Iris pigment epithelial cell (primary cell): ENCODE measurements around the gene NT5M.

Source experiments
- DNase-seq: peaks from one replicate; pipeline ENCODE4 v3.0.0-alpha.2; 2011; ENCODE audit warnings: low read depth

Gene NT5M

DNA sequence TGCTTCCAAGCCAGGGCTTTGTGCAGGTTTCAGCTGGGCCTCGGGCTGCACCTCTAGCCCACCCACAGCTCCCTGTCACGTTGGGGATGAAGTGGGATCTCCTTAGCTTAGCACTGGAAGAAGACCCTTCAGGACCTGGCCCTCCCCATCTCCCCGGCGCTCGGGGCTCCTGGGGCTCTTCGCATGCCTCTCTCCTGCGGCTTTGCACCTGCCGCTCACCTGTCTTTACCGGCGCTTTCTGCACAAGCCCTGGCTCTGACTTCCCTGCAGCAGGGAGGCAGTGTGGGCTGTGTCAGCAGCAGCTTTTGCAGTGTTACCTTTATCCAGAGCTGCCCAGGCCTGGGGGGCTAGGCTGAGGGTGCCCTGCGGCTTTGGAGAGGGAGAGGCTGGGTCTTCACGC is 52.3 kb downstream of the NT5M start:
- DNase-seq = no peak

DNA sequence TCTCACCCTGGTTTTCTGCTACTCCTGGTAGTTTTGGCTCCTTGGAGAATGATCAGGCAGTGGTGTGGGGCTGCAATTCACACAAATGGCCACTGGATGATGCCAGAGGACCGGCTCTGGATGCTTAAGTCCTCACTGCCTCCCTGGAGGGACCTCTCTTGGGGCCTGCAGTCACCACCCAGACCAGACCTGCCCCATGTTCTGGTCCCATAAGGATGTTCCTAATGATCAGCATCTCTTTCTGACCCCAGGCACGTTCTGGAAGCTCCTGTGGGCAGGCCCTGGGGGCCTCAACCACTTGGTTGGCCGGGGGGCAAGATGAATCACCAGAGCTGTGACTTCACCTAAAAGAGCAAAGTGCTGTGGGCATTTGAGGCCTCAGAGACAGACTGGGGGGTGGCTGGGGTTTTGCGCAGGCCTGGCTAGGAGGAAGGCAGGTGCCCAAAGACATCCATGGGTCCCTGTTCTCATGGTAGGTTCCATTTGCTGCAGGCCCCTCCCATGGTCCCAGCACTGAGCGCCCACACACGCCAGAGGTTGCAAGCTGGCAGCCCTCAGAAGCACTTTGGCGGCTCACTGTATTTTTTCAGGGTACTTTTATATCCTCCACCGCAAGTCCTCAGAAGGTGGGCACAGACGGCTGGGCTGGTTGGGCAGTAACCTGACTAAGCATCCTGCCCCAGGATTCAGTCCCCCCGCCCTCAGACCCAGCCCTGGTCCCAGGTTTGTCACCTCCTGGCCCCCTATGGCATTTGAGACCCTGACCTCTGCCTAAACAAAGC is 53.2 kb downstream of the NT5M start:
- DNase-seq = peak; percentile 82

DNA sequence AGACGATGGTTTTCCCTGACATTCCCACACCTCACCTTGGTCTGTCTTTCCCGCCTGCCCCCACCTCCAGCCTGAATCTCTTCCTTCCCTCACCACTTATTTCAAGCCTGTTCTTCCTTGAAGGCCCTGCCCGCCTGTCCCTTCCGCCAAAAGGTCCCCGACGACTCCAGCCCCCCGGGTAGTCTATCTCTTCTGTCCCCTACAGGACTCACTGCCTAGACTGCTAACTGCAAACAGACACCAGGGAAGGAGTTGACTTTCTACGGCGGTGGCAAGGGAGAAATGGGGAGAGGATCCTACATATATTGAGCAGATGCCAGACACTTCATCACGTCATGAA is 53.7 kb downstream of the NT5M start:
- DNase-seq = no peak

DNA sequence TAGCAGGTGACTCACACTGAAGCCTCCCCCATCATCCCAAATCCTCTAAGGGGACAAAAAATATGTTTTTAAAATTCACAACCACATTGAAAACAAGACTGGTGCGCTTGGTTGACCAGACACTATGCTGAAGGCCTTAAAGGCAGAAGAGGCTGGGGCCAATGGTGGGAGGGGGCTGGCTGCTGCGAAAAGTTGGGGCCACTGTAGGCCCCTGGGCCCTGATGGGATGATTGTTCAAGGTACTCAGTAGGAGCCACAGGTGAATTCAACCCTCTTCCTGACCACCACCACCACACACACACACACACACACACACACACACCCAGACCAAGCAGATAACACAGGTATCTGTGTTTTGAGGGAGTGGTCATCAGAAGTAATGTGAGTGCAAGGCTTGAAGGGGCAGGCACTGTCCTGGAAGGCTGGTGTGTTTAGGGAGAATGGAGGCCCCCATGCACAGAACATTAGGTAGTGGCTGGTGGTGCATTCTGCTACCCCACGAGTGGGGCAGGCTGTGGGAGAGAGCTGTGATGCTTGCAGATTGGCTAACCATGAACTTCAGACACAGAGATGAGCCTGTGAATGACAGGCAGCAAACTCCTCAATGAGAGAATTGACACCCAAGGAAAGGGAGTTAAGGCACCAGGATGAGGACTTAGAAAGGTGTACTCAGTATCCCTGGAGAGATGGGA is 55.0 kb downstream of the NT5M start:
- DNase-seq = no peak

DNA sequence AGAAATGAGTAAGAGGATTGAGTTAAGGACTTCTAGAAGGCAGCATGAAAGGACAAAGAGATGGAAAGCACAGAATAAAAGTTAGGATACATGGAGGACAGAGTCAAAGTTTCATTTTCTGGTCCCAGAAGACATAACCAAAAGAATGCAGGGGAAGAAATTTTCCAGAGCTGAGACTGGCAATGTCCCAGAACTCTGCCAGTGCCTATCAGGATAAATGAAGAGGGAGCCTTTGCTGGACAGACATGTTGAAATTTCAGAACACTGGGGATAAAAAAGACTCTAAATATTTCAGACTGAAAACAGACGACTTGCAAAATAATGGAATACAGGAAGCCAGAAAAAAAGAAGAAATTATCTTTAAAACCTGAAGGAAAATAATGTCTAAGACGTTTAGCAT is 55.7 kb downstream of the NT5M start:
- no peak for DNase-seq

DNA sequence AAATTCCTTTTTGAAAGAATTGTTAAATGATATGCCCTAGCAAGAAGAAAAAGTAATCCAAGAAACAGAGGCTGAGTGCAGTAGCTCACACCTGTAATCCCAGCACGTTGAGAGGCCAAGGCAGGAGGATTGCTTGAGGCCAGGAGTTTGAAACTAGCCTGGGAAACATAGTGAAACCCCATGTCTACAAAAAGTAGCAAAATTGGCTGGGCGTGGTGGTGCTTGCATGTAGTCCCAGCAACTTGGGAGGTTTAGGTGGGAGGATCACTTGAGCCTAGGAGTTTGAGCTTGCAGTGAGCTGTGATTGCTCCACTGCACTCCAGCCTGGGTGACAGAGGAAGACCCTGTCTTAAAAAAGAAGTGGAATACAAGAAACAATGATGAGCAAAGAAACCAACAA is 56.1 kb downstream of the NT5M start:
- DNase-seq = no peak

DNA sequence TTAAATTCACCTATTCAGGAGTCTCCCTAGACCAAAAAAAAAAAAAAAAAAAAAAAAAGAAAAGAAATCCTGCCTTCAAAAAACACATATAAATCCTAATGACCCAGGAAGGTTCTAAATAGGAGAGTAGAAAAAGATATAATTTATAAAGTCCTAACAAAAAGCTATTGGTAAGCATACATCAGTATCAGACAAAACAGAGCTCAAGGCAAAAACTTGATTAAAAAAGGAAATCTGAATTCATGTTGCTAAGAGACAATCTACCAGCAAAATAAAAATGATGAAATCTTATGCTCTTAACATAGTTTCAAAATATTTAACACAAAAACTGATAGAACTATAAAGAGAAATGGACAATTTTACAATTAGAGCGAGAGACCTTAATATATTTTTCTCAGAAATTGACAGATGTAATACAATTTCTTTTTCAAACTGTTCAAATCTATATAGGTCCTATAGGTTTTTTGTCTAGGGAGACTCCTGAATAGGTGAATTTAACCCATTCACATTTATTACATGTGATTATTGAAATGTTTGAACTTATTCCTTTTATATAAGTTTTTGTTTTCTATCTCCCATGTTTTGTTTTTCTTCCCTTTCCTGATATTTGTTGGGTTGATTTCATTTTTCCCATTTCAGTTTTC is 57.0 kb downstream of the NT5M start:
- no peak for DNase-seq

DNA sequence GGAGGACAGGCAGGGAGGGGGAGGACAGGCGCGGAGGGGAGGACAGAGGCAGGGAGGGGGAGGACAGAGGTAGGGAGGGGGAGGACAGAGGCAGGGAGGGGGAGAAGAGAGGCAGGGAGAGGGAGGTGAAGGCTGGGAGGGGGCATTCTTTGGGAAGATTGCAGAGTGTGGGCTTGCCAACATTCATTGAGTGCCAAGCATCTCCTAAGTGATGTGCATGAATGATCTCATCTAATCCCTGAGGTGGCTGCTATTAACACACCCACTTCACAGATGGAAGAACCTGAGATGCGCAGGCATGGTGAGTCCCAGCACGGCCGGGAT is 58.3 kb downstream of the NT5M start:
- DNase-seq = no peak

DNA sequence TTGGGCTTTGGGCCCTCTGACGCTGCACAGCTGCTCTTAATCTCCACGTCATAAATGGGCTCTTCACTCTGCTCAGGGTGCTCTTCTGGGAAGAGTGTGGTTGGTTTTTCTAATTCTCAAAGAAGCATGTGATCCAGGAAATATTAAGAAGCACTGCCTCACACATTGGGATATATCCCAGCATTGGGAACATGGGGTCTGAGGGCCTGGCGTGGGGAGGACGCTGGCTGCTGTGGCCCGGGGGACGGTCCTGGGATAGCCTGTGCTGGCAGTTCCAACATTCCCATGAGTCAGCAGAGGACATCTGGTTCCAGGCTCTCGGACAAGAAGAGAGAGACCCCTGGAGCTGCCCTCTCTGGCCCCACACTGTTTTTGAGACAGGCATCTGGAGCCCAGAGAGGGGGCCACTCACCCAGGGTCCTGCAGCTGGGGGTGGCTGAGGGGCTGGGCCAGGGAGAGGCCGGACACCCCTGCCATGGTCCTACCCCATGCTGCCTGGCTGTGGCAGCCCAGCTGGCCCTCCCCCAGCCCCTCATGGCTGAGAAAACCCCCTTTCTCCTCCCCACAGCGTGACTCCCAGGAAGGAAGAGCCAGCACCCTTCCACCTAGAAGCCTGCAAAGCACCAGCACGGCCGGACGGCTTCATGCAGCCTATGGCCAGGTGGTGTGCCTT is 58.8 kb downstream of the NT5M start:
- DNase-seq = no peak

DNA sequence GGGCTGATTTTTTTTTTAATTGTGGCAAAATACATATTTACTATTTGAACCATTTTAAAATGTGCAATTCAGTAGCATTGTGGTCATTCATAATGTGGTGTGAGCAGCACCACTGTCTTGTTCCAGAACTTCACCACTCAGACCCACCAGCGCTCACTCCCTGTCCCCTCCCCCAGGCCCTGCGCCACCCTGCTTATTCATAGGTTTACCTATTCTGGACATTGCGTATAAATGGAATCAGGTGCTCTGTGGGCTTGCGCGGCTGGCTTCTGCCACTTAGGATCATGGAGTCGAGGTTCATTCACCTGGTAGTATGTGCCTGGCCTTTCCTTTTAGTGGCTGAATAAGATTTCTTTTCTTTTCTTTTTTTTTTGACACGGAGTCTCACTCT is 59.4 kb downstream of the NT5M start:
- no peak for DNase-seq

DNA sequence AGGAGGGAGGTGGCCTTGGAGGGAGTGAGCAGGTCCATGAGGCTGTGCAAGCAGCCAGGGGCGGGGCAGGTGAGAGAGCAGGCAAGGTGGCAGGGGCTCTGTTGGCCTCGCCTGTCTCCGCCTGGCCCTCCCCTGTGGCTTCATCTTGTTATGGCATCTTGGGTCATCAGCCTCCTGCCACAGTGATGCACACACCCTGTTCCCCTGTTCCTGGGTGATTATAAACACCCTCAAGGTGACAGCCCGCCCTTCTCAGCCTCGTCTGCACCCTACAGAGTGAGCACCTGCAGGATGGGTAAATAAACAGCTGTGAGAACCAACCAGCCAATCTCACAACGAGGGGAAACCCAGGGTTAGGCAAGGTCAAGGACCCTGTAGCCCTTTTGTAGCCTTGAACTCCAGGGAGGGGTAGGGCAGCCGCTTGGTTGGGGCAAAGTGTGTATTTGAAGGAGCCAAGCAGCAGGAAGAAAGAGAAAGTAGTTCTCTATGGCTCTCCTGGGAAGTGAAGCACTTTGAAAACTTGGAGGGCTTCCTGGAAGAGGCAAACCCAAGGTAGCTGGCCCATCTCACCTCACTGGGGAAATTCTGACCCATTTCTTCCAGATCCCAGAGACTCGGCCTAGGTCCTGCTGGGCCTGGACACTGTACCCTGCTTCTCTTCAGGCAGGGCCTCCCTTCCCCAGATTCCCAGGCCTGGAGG is 60.6 kb downstream of the NT5M start:
- no peak for DNase-seq

DNA sequence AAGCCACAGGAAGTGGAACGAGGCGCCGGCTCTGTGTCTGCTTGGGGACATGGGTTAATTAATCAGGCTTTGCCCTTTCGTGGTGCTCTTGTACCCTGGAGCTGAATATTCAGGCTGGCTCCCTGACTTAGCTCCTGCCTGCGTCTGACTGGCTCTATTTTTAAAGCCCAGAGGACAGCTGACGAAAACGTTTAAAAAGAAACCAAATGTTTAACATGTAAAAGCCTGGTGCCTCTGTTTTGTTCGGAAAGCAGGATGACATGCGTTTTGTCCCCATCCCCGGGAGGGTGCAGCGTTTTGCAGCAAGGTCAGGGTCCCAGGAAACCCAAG is 61.1 kb downstream of the NT5M start:
- DNase-seq = no peak

DNA sequence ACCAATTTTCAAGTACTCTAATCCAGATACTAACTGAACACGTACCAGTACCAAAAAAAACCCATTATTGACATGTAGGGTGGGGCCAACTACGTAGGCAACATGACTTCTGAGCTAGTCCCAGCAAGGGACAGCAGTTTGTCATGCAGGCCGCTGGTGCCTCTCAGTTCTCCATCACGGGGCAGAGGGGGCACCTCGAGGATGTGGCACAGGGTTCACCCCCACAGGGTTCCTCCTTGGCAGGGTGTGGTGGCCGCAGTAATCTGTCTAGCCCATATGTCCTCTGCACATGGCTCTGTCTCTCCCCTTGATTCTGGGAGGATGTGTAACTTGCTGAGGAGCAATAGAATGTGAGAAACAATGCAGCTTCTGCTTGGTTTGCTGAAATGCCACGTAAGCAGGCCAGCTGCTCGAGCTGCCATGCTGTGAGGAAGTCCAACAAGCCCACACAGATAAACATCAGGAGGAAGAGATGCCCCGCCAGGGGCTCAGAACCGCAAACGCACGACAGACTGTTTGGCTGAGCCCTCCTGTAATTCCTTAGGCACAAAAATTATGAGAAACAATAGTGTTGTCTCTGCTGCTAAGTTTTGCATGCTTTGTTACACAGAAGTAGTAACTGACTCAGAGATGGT is 62.4 kb downstream of the NT5M start:
- no peak for DNase-seq

DNA sequence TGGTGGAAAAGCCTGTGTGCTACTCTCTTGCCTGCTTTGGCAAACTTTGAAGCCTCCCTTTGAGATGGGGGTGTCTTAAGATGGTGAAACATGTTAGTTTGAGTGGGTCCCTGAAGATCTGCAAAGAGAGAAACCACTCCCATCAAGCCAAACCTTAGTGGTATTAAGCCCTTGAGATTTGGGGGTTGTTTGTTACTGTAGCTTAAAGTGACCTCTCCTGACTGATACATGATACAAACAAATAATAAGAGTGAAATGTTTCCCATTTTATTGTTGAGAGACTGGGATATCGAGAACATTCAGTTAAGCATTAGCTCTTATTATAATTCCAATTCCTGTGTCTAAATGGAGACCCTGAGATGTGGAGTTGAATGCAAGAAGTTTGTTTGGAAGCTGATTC is 63.1 kb downstream of the NT5M start:
- DNase-seq = no peak

DNA sequence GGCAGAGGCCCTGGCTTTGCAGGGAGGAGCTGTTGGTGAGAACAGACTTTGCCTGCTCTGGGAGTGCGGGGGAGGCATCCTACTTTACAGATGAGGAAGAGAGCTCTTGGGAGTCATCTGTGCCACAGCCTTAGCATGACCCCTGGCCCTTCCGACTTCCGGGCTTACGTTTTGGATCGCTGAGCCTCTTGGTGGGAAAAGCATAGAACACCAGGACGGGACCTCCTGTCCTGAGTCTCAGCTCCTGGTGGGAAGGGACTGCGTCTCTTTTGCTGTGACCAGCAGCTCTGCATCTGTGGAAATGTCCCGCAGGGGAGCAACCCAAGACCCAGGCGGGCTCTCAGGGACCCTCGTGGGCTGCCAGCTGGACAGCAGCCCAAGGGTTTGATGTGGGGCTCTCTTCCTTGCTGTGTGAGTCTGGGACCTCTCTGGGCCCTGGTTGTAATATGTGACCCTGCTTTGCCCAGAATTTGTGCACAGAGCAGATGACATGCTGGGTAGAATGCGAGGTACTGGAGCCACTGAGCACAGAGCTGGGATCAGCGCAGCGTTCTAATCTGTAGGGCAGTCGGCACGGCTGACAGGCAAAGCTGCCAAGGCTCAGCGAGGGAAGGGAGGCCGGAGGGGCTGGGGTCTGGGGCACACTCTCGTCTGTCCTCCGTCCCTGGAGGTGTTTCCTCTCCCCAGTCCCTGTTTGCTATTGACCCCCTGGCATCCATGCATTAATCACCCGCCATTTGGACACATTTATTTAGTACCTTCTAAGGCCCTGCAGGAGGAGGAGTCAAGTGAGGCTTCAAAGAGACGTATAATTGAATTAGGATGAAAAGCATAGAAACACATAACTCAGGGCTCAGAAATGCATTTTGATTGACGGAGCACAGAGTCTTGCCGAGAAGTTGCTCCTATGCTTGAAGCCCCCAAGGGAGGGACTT is 64.0 kb downstream of the NT5M start:
- no peak for DNase-seq

DNA sequence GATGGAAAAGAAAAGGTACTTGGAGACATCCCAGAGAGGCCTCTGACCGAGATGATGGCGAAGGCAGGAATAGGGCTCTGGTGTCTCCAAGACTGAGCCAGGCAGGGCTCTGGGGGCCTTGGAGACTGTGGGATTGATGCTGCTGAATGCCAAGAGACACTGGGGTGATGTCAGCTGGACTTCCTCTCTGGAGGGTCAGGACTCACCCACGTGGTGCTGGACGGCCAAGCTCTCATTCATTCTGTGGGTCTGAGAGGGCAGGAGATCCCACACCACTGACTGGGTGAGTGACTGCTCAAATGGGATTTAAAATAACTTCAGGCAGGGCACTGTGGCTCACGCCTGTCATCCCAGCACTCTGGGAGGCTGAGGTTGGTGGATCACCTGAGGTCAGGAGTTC is 64.8 kb downstream of the NT5M start:
- no peak for DNase-seq

DNA sequence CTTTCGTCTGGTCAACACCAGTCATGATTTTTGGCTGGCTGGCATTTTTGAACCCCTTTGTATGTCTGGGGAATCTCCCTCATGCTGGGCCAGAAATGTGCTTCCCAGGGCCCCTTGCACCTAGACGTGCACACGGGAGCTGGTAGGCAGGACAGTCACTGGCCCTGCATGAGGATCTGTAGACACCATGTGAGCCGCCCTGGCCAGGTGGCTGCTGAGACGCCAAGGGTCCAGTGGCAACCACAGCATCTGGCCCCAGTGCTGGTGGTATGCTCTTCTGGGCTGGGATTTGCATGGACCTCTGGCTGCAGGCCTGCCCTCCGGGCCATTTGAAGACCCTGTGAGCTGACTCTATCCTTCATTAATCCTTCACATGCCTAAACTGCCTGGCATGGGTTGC is 67.5 kb downstream of the NT5M start:
- DNase-seq = no peak

DNA sequence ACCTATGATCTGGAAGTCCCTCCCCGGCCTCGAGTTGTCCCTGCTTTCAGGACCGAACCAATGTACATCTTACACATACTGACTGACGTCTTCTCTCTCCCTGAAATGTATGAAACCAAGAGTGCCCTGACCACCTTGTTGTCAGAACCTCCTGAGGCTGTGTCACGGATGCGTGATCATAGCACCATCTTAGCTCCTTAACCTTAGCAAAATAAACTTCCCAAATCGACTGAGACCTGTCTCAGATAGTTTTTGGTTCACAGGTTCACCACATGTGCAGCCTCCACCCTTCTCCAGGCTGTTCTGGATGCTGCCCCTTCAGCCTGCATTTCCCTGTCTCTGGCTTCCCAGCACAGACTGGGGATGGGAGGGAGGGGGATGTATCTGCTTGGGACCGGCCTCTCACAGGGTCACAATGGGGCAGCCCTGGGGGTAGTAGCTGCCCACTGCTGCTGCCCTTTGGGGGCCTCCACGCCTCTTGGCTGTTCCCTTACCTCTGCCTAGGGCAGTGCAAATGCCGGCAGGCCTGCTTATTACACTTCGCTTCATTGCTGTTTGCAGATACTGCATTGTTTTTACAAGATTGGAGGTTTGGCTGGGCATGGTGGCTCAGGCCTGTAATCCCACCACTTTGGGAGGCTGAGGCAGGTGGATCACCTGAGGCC is 69.8 kb downstream of the NT5M start:
- no peak for DNase-seq

DNA sequence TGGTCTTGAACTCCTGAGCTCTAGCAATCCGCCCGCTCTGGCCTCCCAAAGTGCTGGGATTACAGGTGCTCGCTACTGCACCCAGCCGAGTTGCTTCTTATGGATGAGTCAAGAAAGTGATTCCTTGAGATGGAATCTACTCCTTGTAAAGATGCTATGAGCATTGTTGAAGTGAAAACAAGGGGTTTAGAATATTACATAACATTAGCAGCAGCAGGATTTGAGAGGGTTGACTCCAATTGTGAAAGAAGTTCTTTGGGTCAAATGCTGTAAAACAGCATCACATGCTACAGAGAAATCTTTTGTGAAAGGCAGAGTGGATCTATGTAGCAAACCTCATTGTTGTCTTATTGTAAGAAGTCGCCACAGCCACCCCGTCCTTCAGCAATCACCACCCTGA is 72.7 kb downstream of the NT5M start:
- DNase-seq = peak; percentile 23

DNA sequence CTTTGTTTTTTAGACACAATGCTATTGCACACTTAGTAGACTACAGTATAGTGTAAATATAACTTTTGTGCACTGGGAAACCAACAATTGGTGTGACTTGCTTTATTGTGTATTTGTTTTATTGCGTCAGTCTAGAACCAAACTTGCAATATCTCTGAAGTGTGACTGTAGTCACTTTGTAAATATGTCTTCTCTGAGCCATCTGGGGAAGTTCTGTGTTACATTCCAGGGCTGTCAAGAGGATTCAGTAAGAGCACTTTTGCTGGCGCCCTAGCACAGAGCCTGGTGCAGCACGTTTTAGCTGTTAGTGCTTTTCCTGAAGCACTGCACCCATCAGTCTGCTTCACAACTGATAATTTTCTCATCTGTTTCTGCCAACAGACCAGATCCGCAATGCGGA is 73.2 kb downstream of the NT5M start:
- DNase-seq = no peak
